Esophagus muscularis mucosa (tissue), 3 donors: ENCODE results near the gene LUC7L3.

ENCODE experiments used
- POLR2A ChIP-seq: fragments of 450-650 bp; IDR thresholded peaks from one replicate; pipeline ENCODE4 v1.6.1; 2017; ENCODE audit warnings: antibody characterized with exemption, moderate library complexity, mild to moderate bottlenecking, low read depth
- TF ChIP-seq, protein P1 (sequence below), 3 experiments: fragments of 200-600 bp in 2 of 3; fragments of 450-650 bp in 1 of 3; sonication (generic) in 2 of 3; IDR thresholded peaks; one replicate each; pipeline ENCODE4 v1.5.1; 2017 to 2019; ENCODE audit warnings: antibody characterized with exemption in 3 of 3, mild to moderate bottlenecking in 2 of 3, moderate library complexity in 1 of 3

- TF ChIP-seq, protein P1, sequence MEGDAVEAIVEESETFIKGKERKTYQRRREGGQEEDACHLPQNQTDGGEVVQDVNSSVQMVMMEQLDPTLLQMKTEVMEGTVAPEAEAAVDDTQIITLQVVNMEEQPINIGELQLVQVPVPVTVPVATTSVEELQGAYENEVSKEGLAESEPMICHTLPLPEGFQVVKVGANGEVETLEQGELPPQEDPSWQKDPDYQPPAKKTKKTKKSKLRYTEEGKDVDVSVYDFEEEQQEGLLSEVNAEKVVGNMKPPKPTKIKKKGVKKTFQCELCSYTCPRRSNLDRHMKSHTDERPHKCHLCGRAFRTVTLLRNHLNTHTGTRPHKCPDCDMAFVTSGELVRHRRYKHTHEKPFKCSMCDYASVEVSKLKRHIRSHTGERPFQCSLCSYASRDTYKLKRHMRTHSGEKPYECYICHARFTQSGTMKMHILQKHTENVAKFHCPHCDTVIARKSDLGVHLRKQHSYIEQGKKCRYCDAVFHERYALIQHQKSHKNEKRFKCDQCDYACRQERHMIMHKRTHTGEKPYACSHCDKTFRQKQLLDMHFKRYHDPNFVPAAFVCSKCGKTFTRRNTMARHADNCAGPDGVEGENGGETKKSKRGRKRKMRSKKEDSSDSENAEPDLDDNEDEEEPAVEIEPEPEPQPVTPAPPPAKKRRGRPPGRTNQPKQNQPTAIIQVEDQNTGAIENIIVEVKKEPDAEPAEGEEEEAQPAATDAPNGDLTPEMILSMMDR (IDR thresholded peaks at IDR 0.05), result no peak
- TF ChIP-seq POLR2A, result no peak
Observed at GRCh38 chr17:50775926-50776325, 56.5 kb downstream of the LUC7L3 start.
